Stimulated activated CD4-positive, alpha-beta T cell treated with anti-CD3 and anti-CD28 coated beads, Interleukin-12 subunit alpha, Interleukin-12 subunit beta, amount 100 ng/mL, for 24 hours (primary cell): ENCODE measurements around the gene RAB40C.

Experiments
- DNase-seq, 2 experiments: peaks; one replicate each; pipeline ENCODE4 v3.0.0-alpha.2; 2020; ENCODE audit warnings: low read depth in 2 of 2

The RAB40C gene

DNA sequence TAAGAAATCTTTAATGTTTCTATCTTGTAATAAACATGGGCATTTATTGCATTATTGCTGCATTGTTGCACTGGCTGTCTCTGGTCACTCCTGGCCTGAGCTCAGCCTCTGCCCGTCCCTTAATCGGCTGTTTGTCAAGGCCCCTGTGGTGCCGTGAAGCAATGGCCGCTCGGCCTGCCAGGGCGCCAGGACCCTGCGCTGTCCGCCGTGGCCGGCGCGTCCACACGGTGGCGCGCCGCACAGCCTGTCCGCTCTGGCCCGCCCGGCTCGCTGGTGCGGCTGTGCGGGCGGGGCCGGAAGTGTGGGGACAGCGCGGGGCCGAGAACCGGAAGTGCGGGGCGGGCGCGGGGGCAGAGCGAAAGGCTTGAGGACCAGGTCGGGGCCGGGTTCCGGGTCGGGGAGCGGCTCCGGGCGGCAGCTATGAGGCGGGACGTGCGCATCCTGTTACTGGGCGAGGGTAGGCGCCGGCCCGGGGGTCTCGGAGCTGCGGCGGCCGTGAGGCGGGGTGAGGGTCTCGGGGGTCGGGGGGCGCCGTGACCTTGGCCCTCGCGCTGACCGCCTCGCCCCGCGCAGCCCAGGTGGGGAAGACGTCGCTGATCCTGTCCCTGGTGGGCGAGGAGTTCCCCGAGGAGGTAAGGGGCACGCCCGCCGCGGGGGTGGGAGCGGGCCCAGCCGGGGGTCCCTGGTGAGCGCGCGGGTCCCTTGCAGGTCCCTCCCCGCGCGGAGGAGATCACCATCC lies 78.1 kb downstream of the RAB40C start, which contains the start of gene RHOT2:
TSS of gene RHOT2 (plus strand) at position 353 of the 739 bp plus-strand sequence. CDS start at position 421, 68 bp downstream.
- DNase-seq, result peak; percentile 83 to 91

- DNase-seq, result no peak
Observed at GRCh38 chr16:668519-669171, 78.8 kb downstream of the RAB40C start.

DNA sequence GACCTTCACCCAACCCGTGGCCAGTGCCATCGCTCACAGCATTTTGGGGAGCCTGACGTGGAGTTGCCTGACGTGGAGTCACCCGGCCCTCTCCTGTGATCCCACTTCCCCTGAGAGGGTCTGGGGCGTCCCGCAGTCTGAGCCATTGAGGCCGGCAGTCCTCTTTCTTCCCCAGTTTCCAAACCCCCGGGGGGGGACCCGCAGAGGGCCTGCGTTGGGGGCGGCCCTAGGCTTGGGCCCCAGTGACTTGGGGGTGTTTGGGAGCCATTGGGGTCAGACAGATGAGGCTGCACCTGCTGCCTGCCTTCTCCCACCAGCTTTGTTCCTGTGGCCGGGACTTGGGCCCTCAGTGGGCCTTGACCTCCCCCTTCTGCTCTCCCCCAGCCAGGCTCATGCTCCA lies 79.8 kb downstream of the RAB40C start:
- DNase-seq, result no peak

DNA sequence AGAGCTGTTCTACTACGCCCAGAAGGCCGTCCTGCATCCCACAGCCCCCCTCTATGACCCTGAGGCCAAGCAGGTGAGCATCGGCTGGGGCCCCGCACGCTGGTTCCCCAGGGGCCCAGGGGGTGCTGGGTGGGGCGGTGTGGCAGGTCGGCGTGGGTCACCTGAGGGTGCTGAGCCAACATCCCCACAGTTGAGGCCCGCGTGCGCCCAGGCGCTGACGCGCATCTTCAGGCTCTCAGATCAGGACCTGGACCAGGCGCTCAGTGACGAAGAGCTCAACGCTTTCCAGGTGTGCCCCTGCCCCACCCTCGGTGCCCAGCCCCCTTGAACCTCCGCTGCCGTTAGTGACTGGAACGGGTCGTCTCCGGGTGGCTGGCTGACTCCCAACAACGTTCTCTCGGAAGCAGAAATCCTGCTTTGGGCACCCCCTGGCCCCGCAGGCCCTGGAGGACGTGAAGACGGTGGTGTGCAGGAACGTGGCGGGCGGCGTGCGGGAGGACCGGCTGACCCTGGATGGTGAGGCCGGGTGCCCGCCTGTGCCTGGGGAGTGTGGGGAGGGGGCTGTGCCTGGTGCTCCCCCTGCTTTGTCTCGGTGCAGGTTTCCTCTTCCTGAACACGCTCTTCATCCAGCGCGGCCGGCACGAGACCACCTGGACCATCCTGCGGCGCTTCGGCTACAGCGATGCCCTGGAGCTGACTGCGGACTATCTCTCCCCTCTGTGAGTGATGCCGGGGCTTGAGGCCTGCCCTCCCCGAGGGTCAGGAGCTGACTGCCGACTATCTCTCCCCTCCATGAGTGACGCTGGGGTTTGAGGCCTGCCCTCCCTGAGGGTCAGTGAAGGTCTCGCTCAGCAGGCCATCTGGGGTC lies 80.9 kb downstream of the RAB40C start:
- DNase-seq, result no peak

DNA sequence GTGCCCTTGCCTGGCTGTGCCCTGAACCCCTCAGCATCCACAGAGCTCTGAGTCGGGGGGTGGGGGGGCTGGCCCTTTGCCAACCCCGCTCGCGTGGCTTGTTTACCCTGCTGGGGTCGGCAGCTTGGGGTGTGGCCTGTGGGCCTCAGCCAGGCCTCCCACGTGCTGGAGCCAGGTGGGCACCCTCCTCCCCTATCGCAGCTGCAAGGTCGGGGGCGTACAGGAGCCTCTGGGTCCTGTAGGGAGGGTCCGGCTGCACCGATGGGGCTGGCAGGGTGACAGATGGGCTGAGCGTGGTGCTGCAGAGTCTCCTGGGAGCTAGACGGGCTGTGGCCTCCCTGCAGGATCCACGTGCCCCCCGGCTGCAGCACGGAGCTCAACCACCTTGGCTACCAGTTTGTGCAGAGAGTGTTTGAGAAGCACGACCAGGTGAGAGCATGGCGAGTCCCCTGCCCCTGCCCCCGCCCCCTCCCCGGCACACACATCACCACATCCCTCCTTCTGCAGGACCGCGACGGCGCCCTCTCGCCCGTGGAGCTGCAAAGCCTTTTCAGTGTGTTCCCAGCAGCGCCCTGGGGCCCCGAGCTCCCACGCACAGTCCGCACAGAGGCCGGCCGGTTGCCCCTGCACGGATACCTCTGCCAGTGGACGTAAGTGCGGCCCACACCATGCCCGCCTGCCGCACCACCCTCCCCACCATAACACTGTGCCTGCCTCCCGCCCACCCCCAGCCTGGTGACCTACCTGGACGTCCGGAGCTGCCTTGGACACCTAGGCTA lies 81.7 kb downstream of the RAB40C start:
- no peak for DNase-seq

GRCh38 chr16:672371-672770 lies 82.5 kb downstream of the RAB40C start:
- DNase-seq, result no peak

GRCh38 chr16:672851-673250 lies 83.0 kb downstream of the RAB40C start:
- DNase-seq, result no peak

GRCh38 chr16:673399-673991 lies 83.6 kb downstream of the RAB40C start:
- no peak for DNase-seq

- no peak for DNase-seq
Observed at GRCh38 chr16:674214-674881, 84.5 kb downstream of the RAB40C start.

DNA sequence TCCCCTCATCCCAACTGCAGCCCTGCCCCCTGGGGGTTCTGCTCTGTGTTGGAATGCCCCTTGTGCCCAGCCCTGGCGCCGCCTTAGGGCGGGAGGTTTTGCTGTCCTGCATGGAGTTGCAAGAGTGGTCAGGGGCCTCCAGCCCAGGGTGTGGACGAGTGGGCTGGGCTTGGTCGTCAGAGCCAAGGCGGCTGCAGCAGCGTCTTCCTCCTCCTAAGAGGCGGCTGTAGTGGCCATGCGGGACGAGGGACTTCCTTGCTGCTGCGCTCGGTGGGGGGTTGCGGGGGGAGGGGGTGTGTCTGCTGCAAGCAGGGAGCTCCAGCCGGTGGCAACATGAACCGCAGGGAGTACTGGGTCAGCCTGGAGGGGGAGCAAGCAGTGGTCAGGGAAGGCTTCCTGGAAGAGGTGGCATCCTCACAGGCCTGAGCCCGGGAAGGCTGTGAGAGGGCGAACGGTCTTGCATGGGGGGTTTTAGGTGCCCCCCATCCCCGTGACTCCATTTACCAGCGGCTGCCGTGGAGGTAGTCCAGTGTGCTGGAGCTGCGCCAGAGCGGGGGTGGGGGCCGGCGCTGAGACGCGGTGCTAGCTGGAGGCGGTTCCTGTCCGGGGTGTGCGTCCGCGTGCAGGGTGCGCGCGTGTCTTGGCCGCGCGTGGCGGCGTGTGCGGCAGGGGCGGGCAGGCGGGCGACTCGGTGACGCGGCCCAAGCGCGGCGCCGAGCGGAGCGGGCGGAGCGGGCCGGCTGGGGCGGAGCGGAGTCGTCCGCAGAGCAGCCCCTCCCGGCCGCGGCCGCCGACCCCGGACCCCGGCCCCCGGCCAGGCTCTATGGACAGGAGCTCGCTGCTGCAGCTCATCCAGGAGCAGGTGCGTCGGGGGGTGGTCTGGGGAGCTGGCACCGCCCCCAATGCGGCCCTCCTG lies 85.4 kb downstream of the RAB40C start, which contains the start of gene RHBDL1:
TSS of gene RHBDL1 (plus strand) at position 704 of the 916 bp plus-strand sequence. CDS start at position 824, 120 bp downstream.
- no peak for DNase-seq

DNA sequence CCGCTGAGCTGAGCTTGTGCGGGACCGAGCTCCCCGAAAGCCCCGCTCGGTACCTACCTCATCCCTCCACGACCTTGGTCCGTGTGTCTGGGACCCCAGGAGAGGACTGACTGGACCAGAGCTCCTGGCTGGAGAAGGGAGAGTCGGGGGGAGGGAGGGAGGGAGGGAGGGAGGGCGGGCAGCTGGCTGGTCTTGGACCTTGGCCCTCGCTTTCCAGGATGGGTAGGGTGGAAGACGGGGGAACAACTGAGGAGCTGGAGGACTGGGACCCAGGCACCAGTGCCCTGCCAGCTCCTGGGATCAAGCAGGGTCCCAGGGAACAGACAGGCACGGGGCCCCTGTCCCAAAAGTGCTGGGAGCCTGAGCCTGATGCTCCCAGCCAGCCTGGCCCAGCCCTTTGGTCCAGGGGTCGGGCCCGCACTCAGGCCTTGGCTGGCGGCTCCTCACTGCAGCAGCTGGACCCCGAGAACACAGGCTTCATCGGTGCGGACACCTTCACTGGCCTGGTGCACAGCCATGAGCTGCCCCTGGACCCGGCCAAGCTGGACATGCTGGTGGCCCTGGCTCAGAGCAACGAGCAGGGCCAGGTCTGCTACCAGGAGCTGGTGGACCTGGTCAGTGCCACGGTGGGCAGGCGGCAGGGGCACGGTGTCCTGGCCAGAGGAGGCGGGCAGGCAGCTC lies 86.2 kb downstream of the RAB40C start:
- DNase-seq, result no peak

DNA sequence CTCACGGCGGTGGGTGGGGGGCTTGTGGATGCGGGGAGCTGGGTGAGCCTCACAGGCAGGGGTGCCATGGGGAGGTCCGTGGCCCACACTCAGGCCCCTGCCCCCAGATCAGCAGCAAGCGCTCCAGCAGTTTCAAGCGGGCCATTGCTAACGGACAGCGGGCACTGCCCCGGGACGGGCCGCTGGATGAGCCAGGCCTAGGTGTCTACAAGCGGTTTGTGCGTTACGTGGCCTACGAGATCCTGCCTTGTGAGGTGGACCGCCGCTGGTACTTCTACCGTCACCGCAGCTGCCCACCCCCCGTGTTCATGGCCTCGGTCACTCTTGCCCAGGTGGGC lies 86.7 kb downstream of the RAB40C start:
- DNase-seq, result no peak

DNA sequence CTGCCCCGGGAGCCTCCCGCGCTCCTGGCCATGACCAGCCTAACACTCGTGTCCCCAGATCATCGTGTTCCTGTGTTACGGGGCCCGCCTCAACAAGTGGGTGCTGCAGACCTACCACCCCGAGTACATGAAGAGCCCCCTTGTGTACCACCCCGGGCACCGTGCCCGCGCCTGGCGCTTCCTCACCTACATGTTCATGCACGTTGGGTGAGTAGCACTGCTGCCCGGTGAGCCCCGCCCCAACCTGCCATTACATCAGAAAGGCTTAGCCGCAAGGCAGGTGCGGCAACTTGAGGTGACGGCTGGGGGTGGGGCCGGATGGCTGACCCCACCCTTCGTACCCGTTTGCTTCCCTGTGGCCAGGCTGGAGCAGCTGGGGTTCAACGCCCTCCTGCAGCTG lies 87.0 kb downstream of the RAB40C start:
- DNase-seq, result no peak

- no peak for DNase-seq
Observed at GRCh38 chr16:677316-678190, 87.7 kb downstream of the RAB40C start.

- no peak for DNase-seq
Observed at GRCh38 chr16:678209-678857, 88.5 kb downstream of the RAB40C start.
